Measurements from ENCODE around the gene PID1.

GRCh38 chr2:229176136-229176535 is 95.0 kb downstream of the PID1 start:
- TF ChIP-seq, protein P1, sequence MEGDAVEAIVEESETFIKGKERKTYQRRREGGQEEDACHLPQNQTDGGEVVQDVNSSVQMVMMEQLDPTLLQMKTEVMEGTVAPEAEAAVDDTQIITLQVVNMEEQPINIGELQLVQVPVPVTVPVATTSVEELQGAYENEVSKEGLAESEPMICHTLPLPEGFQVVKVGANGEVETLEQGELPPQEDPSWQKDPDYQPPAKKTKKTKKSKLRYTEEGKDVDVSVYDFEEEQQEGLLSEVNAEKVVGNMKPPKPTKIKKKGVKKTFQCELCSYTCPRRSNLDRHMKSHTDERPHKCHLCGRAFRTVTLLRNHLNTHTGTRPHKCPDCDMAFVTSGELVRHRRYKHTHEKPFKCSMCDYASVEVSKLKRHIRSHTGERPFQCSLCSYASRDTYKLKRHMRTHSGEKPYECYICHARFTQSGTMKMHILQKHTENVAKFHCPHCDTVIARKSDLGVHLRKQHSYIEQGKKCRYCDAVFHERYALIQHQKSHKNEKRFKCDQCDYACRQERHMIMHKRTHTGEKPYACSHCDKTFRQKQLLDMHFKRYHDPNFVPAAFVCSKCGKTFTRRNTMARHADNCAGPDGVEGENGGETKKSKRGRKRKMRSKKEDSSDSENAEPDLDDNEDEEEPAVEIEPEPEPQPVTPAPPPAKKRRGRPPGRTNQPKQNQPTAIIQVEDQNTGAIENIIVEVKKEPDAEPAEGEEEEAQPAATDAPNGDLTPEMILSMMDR (IDR thresholded peaks at IDR 0.05): no peak
- TF ChIP-seq POLR2A (IDR thresholded peaks at IDR 0.05) (no peak), POLR2AphosphoS5 (IDR thresholded peaks at IDR 0.05; ENCODE audit: insufficient read depth in 1 of 2, low read depth in 1 of 2) (no peak)
